Muscle layer of duodenum (tissue), 2 donors: ENCODE measurements around the gene TMX2.

Experiments
- H3K27ac ChIP-seq: one replicate; pipeline ENCODE4 v1.7.0; 2013; ENCODE audit warnings: mild to moderate bottlenecking, low read length
- H3K27me3 ChIP-seq: one replicate; pipeline ENCODE4 v1.7.0; 2013; ENCODE audit warnings: low read depth, mild to moderate bottlenecking, control low read depth, low read length
- H3K36me3 ChIP-seq, 2 donors: one replicate each; pipeline ENCODE4 v1.7.0; 2013; ENCODE audit warnings: low read length in 2 of 2, control low read depth in 1 of 2, mild to moderate bottlenecking in 1 of 2; ENCODE audit not compliant: insufficient read depth in 2 of 2, control insufficient read depth in 1 of 2
- H3K4me1 ChIP-seq, 2 donors: one replicate each; pipeline ENCODE4 v1.7.0; 2013; ENCODE audit warnings: low read length in 2 of 2, mild to moderate bottlenecking in 2 of 2, control low read depth in 1 of 2, moderate library complexity in 1 of 2; ENCODE audit not compliant: insufficient read depth in 2 of 2, control insufficient read depth in 1 of 2
- H3K4me3 ChIP-seq, 2 donors: one replicate each; pipeline ENCODE4 v1.7.0; 2013; ENCODE audit warnings: low read length in 2 of 2, low read depth in 1 of 2, mild to moderate bottlenecking in 1 of 2
- H3K9me3 ChIP-seq, 2 donors: one replicate each; pipeline ENCODE4 v1.7.0; 2013; ENCODE audit warnings: low read length in 2 of 2, control low read depth in 1 of 2, mild to moderate bottlenecking in 1 of 2; ENCODE audit not compliant: control insufficient read depth in 1 of 2
- donor health status: healthy.

Gene TMX2

GRCh38 chr11:57751176-57751575, 38.8 kb downstream of the TMX2 start:
- Histone ChIP-seq H3K27ac (no peak overlapping the region), H3K27me3 (no peaks in the 10 kb centered on the region), H3K4me3 (no peak overlapping the region), H3K9me3 (no peaks in the 10 kb centered on the region), H3K36me3 (peaks cover 0 to 5% of the 10 kb centered on the region in 2 donors), H3K4me1 (no peaks in the 10 kb centered on the region)

GRCh38 chr11:57751676-57752253, 39.4 kb downstream of the TMX2 start, which contains the start of gene BTBD18:
TSS of gene BTBD18 (minus strand) at chr11:57751819. CDS start at chr11:57751188, 631 bp downstream.
- Histone ChIP-seq H3K27me3 (no peaks in the 10 kb centered on the region), H3K27ac (no peak within 1 kb of the TSS), H3K4me3 (no peak within 1 kb of the TSS), H3K4me1 (no peaks in the 10 kb centered on the region), H3K36me3 (peaks cover 0 to 5% of the 10 kb centered on the region in 2 donors), H3K9me3 (no peaks in the 10 kb centered on the region)

GRCh38 chr11:57752954-57753353, 40.6 kb downstream of the TMX2 start:
- H3K4me1 ChIP-seq, result no peaks in the 10 kb centered on the region

GRCh38 chr11:57758174-57758573, 45.8 kb downstream of the TMX2 start:
- Histone ChIP-seq H3K36me3 (no peaks in the 10 kb centered on the region), H3K27me3 (no peaks in the 10 kb centered on the region), H3K27ac (no peak overlapping the region), H3K9me3 (no peaks in the 10 kb centered on the region), H3K4me3 (no peak overlapping the region), H3K4me1 (no peaks in the 10 kb centered on the region)

More at GRCh38 chr11:57752954-57753353, 40.6 kb downstream of the TMX2 start:
- Histone ChIP-seq H3K4me3 (no peak overlapping the region), H3K9me3 (no peaks in the 10 kb centered on the region), H3K27ac (no peak overlapping the region), H3K27me3 (no peaks in the 10 kb centered on the region), H3K36me3 (no peaks in the 10 kb centered on the region)

GRCh38 chr11:57761301-57762234, 49.2 kb downstream of the TMX2 start, which contains the start of gene CTNND1:
TSS of gene CTNND1 (plus strand) at chr11:57761802. CDS start at chr11:57791479, 29,677 bp downstream.
- H3K36me3 ChIP-seq, result no peaks in the 10 kb centered on the region
- H3K27ac ChIP-seq, result peak within 1 kb of the TSS; percentile 99
- no peaks in the 10 kb centered on the region for H3K9me3 ChIP-seq
- H3K4me3 ChIP-seq, result peak within 1 kb of the TSS; percentile 81 to 88
- H3K27me3 ChIP-seq, result no peaks in the 10 kb centered on the region
- H3K4me1 ChIP-seq, result peaks cover 14 to 21% of the 10 kb centered on the region in 2 donors

- H3K27ac ChIP-seq, result peak overlapping the region; percentile 99
- H3K27me3 ChIP-seq, result no peaks in the 10 kb centered on the region
- peaks cover 15 to 29% of the 10 kb centered on the region in 2 donors for H3K4me1 ChIP-seq
- peaks cover 0 to 3% of the 10 kb centered on the region in 2 donors for H3K36me3 ChIP-seq
- no peaks in the 10 kb centered on the region for H3K9me3 ChIP-seq
- H3K4me3 ChIP-seq, result peak overlapping the region; percentile 81 to 88
Observed at GRCh38 chr11:57762235-57762861, 50.0 kb downstream of the TMX2 start.

- Histone ChIP-seq H3K36me3 (peaks cover 0 to 6% of the 10 kb centered on the region in 2 donors), H3K4me1 (peaks cover 15 to 31% of the 10 kb centered on the region in 2 donors), H3K27ac (peak overlapping the region; percentile 99), H3K27me3 (no peaks in the 10 kb centered on the region), H3K9me3 (no peaks in the 10 kb centered on the region), H3K4me3 (peak overlapping the region; percentile 81 to 88)
Observed at GRCh38 chr11:57763568-57763967, 51.2 kb downstream of the TMX2 start.

- H3K27ac ChIP-seq, result peak overlapping the region; percentile 99
- H3K4me3 ChIP-seq, result peak overlapping the region; percentile 81 to 88
- peaks cover 0 to 6% of the 10 kb centered on the region in 2 donors for H3K36me3 ChIP-seq
- peaks cover 15 to 31% of the 10 kb centered on the region in 2 donors for H3K4me1 ChIP-seq
- H3K9me3 ChIP-seq, result no peaks in the 10 kb centered on the region
- no peaks in the 10 kb centered on the region for H3K27me3 ChIP-seq
Observed at GRCh38 chr11:57764021-57764420, 51.6 kb downstream of the TMX2 start.

- Histone ChIP-seq H3K4me1 (peaks cover 18 to 34% of the 10 kb centered on the region in 2 donors), H3K27me3 (no peaks in the 10 kb centered on the region), H3K4me3 (peak overlapping the region; percentile 81 to 88), H3K36me3 (peaks cover 0 to 6% of the 10 kb centered on the region in 2 donors), H3K27ac (peak overlapping the region; percentile 99), H3K9me3 (no peaks in the 10 kb centered on the region)
Observed at GRCh38 chr11:57764566-57764965, 52.2 kb downstream of the TMX2 start.

GRCh38 chr11:57764972-57765371, 52.6 kb downstream of the TMX2 start:
- Histone ChIP-seq H3K36me3 (peaks cover 0 to 6% of the 10 kb centered on the region in 2 donors), H3K4me3 (peak overlapping the region; percentile 81 to 88), H3K4me1 (peaks cover 20 to 35% of the 10 kb centered on the region in 2 donors), H3K27me3 (no peaks in the 10 kb centered on the region), H3K9me3 (no peaks in the 10 kb centered on the region), H3K27ac (peak overlapping the region; percentile 99)

- Histone ChIP-seq H3K36me3 (peaks cover 0 to 8% of the 10 kb centered on the region in 2 donors), H3K4me1 (peaks cover 38 to 61% of the 10 kb centered on the region in 2 donors), H3K9me3 (no peaks in the 10 kb centered on the region), H3K27ac (no peak overlapping the region), H3K27me3 (no peaks in the 10 kb centered on the region), H3K4me3 (no peak overlapping the region)
Observed at GRCh38 chr11:57770793-57771192, 58.4 kb downstream of the TMX2 start.
